HepG2 (cell line): Measurements from ENCODE around the gene IPO13. TPM values are rescaled to one million over a fixed set of nuclear protein-coding genes. Genes with fewer than 3 reads are reported as not detected.

Source experiments
- ATM ChIP-seq: fragments of 450-650 bp; IDR thresholded peaks from 2 replicates; pipeline ENCODE4 v1.7.1; 2017; ENCODE audit warnings: mild to moderate bottlenecking, borderline replicate concordance
- ELF3 ChIP-seq: IDR thresholded peaks from 2 replicates; pipeline ENCODE4 v1.6.1; 2016; ENCODE audit warnings: missing genetic modification reagents, missing compliant biosample characterization
- GATAD2A ChIP-seq: IDR thresholded peaks from 2 replicates; pipeline ENCODE4 v1.6.1; 2016
- HDAC1 ChIP-seq: sonication (generic); formaldehyde crosslinking; IDR thresholded peaks from 2 replicates; pipeline ENCODE4 v1.5.1; 2020; ENCODE audit warnings: mild to moderate bottlenecking, missing genetic modification reagents
- HOXA9 ChIP-seq: sonication (generic); formaldehyde crosslinking; IDR thresholded peaks from 2 replicates; pipeline ENCODE4 v1.8.1; 2022; ENCODE audit warnings: missing genetic modification reagents, mild to moderate bottlenecking, moderate library complexity, borderline replicate concordance
- MTA3 ChIP-seq: sonication (generic); formaldehyde crosslinking; IDR thresholded peaks from 2 replicates; pipeline ENCODE4 v1.4.0; 2020; ENCODE audit warnings: missing genetic modification reagents
- NCOR1 ChIP-seq: fragments of 200-600 bp; sonication (generic); IDR thresholded peaks from 2 replicates; pipeline ENCODE4 v1.7.0; 2017; ENCODE audit warnings: antibody characterized with exemption, low read length, borderline replicate concordance
- PAX8 ChIP-seq: sonication (generic); formaldehyde crosslinking; IDR thresholded peaks from 2 replicates; pipeline ENCODE4 v1.8.0; 2022; ENCODE audit warnings: mild to moderate bottlenecking, missing genetic modification reagents, borderline replicate concordance
- PCBP1 ChIP-seq: fragments of 200-400 bp; formaldehyde crosslinking; IDR thresholded peaks from 2 replicates; pipeline ENCODE4 v1.6.1; 2017; ENCODE audit warnings: mild to moderate bottlenecking, low read depth, low read length, borderline replicate concordance
- PHF21A ChIP-seq: sonication (generic); formaldehyde crosslinking; IDR thresholded peaks from 2 replicates; pipeline ENCODE4 v1.5.0; 2020; ENCODE audit warnings: mild to moderate bottlenecking, missing genetic modification reagents
- POGZ ChIP-seq: sonication (generic); formaldehyde crosslinking; IDR thresholded peaks from 2 replicates; pipeline ENCODE4 v1.4.0; 2020; ENCODE audit warnings: mild to moderate bottlenecking, missing genetic modification reagents
- SALL2 ChIP-seq: sonication (generic); formaldehyde crosslinking; IDR thresholded peaks from 2 replicates; pipeline ENCODE4 v1.8.1; 2023; ENCODE audit warnings: mild to moderate bottlenecking, missing genetic modification reagents, inconsistent platforms
- THYN1 ChIP-seq: sonication (generic); formaldehyde crosslinking; IDR thresholded peaks from 2 replicates; pipeline ENCODE4 v1.8.1; 2023; ENCODE audit warnings: low read depth, mild to moderate bottlenecking, moderate library complexity, missing genetic modification reagents, borderline replicate concordance
- XRCC5 ChIP-seq: fragments of 200-400 bp; formaldehyde crosslinking; optimal IDR thresholded peaks from 2 replicates; pipeline ENCODE3; 2017; ENCODE audit warnings: mild to moderate bottlenecking, low read length
- ZFP41 ChIP-seq: sonication (generic); formaldehyde crosslinking; IDR thresholded peaks from 2 replicates; pipeline ENCODE4 v1.4.0; 2020; ENCODE audit warnings: mild to moderate bottlenecking, missing genetic modification reagents, borderline replicate concordance
- ZNF263 ChIP-seq: sonication (generic); formaldehyde crosslinking; IDR thresholded peaks from 2 replicates; pipeline ENCODE4 v1.4.0; 2020; ENCODE audit warnings: missing genetic modification reagents
- ZNF841 ChIP-seq: sonication (generic); formaldehyde crosslinking; IDR thresholded peaks from 2 replicates; pipeline ENCODE4 v1.8.1; 2023; ENCODE audit warnings: missing genetic modification reagents, borderline replicate concordance
- polyA plus RNA-seq, 8 experiments: library from polyadenylated mRNA; depleted of rRNA in 3 of 8; stranded (reverse) in 7 of 8; unstranded in 1 of 8; fragments of >200 nt; fragmentation: Illumina TruSeq in 4 of 8; extraction: Trizol in 4 of 8; gene quantifications; 2 replicates each; pipeline versions ENCODE4 v1.2.1 to v1.2.3, GENCODE V29; 2011 to 2016; ENCODE audit warnings: low read depth in 4 of 8, missing spikeins in 1 of 8, mixed read lengths in 1 of 8; ENCODE audit not compliant: insufficient read depth in 1 of 8
- total RNA-seq, 5 experiments: library from RNA; depleted of rRNA; stranded (reverse); fragments of >200 nt; fragmentation: Illumina TruSeq; extraction: Trizol; gene quantifications; 2 replicates each; pipeline ENCODE4 v1.2.3, GENCODE V29; 2016; ENCODE audit warnings: low read depth in 1 of 5
- TF ChIP-seq, protein P1 (sequence below): sonication (generic); formaldehyde crosslinking; IDR thresholded peaks from 2 replicates; pipeline ENCODE4 v1.8.1; 2023; ENCODE audit warnings: missing genetic modification reagents, inconsistent platforms, borderline replicate concordance
- TF ChIP-seq, protein P2 (sequence below): IDR thresholded peaks from 2 replicates; pipeline ENCODE4 v1.6.1; 2016; ENCODE audit warnings: low read depth, borderline replicate concordance
- TF ChIP-seq, protein P3 (sequence below): sonication (generic); formaldehyde crosslinking; conservative IDR thresholded peaks from 2 replicates; pipeline ENCODE4 v1.4.0; 2020; ENCODE audit warnings: mild to moderate bottlenecking, missing genetic modification reagents, moderate library complexity
- TF ChIP-seq, protein P4 (sequence below): sonication (generic); formaldehyde crosslinking; IDR thresholded peaks from 2 replicates; pipeline ENCODE4 v1.9.0; 2021; ENCODE audit warnings: missing genetic modification reagents, mild to moderate bottlenecking, borderline replicate concordance

Gene IPO13
- total and polyA plus RNA-seq, 2 of the 13 experiments (the other 11 are each of a cell fraction or from before 2014, with no cell fraction given) = 12.9 to 15.6 TPM

DNA sequence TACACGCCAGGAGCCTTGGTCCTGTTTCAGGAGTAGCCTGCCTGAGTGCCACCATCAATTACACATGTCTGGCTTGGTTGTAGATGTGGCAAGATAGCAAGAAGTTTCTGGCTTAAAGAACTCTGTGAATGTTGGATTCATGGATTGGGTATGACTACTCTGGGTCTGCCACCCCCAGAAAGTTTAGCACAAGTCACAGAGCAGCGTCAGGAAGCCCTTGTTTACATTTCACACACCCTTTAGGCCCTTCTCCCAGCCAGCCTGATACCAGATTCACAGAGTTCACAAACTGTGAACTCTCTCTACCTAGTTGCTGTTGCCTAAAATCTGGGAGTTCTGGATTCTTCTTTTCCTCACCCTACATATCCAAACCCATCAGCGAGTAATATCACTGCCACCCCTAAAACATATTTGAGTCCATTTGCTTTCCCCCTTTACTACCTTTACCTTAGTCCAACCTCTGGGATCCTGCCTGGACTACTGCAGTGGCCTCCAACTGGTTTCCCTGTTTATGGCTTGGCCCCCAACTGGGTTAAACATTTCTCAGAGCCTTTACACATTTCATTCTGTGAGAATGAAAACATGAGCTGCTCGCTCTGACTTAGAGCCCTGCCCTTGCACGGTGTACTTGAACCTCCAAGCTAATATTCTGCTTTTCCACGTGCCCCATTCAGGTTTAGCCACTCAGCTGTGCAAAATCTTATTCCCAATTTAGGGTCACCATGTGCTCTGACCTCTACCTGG is 40.6 kb downstream of the IPO13 start (continued):
- no peak for TF ChIP-seq SALL2 (CRISPR knock-in tag)
- no peak for TF ChIP-seq ATM
- TF ChIP-seq, protein P1, sequence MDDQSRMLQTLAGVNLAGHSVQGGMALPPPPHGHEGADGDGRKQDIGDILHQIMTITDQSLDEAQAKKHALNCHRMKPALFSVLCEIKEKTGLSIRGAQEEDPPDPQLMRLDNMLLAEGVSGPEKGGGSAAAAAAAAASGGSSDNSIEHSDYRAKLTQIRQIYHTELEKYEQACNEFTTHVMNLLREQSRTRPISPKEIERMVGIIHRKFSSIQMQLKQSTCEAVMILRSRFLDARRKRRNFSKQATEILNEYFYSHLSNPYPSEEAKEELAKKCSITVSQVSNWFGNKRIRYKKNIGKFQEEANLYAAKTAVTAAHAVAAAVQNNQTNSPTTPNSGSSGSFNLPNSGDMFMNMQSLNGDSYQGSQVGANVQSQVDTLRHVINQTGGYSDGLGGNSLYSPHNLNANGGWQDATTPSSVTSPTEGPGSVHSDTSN (CRISPR knock-in tag) = no peak
- no peak for TF ChIP-seq ZFP41 (CRISPR knock-in tag)
- no peak for TF ChIP-seq PAX8 (CRISPR knock-in tag)
- 0 out of 2 replicates have a peak, but pooled peaks have one; percentile 7 for TF ChIP-seq HDAC1 (CRISPR knock-in tag)
- no peak for TF ChIP-seq THYN1 (CRISPR knock-in tag)
- TF ChIP-seq, protein P2, sequence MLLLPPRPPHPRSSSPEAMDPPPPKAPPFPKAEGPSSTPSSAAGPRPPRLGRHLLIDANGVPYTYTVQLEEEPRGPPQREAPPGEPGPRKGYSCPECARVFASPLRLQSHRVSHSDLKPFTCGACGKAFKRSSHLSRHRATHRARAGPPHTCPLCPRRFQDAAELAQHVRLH = no peak
- TF ChIP-seq, protein P3, sequence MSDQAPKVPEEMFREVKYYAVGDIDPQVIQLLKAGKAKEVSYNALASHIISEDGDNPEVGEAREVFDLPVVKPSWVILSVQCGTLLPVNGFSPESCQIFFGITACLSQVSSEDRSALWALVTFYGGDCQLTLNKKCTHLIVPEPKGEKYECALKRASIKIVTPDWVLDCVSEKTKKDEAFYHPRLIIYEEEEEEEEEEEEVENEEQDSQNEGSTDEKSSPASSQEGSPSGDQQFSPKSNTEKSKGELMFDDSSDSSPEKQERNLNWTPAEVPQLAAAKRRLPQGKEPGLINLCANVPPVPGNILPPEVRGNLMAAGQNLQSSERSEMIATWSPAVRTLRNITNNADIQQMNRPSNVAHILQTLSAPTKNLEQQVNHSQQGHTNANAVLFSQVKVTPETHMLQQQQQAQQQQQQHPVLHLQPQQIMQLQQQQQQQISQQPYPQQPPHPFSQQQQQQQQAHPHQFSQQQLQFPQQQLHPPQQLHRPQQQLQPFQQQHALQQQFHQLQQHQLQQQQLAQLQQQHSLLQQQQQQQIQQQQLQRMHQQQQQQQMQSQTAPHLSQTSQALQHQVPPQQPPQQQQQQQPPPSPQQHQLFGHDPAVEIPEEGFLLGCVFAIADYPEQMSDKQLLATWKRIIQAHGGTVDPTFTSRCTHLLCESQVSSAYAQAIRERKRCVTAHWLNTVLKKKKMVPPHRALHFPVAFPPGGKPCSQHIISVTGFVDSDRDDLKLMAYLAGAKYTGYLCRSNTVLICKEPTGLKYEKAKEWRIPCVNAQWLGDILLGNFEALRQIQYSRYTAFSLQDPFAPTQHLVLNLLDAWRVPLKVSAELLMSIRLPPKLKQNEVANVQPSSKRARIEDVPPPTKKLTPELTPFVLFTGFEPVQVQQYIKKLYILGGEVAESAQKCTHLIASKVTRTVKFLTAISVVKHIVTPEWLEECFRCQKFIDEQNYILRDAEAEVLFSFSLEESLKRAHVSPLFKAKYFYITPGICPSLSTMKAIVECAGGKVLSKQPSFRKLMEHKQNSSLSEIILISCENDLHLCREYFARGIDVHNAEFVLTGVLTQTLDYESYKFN = peak; percentile 84
- TF ChIP-seq HOXA9 = no peak
- TF ChIP-seq GATAD2A (CRISPR knock-in tag) = peak; percentile 58; the same call in 1 of the 2 replicates
- TF ChIP-seq ZNF263 (CRISPR knock-in tag) = no peak
- no peak for TF ChIP-seq MTA3 (CRISPR knock-in tag)
- no peak for TF ChIP-seq ZNF841
- TF ChIP-seq NCOR1 = no peak
- no peak for TF ChIP-seq PCBP1
- TF ChIP-seq, protein P4, sequence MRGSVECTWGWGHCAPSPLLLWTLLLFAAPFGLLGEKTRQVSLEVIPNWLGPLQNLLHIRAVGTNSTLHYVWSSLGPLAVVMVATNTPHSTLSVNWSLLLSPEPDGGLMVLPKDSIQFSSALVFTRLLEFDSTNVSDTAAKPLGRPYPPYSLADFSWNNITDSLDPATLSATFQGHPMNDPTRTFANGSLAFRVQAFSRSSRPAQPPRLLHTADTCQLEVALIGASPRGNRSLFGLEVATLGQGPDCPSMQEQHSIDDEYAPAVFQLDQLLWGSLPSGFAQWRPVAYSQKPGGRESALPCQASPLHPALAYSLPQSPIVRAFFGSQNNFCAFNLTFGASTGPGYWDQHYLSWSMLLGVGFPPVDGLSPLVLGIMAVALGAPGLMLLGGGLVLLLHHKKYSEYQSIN (CRISPR knock-in tag) = no peak
- TF ChIP-seq PHF21A (CRISPR knock-in tag) = peak; percentile 46
- TF ChIP-seq XRCC5 = no peak
- no peak for TF ChIP-seq POGZ (CRISPR knock-in tag)
- peak; percentile 17; the same call in 1 of the 2 replicates for TF ChIP-seq ELF3 (CRISPR knock-in tag)
